Panc1 (cell line): ENCODE results near the gene CROT. TPM values are rescaled to one million over a fixed set of nuclear protein-coding genes. Genes with fewer than 3 reads are reported as not detected.

Experiments used
- ATAC-seq: fragments of 200-7000 bp; cut with Tn5 transposase; 2 replicates; pipeline ENCODE4 v1.9.1; 2020; ENCODE audit warnings: mild to moderate bottlenecking, moderate library complexity
- BruUV-seq: library from RNA; stranded (reverse); fragments of 400-500 nt; replicated peaks from 2 replicates; lab custom pipeline; 2021; lab: Mats Ljungman, UMichigan
- CTCF ChIA-PET: fragments of 300-600 bp; sonication (Branson Sonifier 250); formaldehyde crosslinking; loops from one replicate; lab custom pipeline; 2022; ENCODE audit warnings: antibody characterized with exemption; lab: Charles Lee
- POLR2A ChIA-PET: fragments of 300-600 bp; sonication (Branson Sonifier 250); formaldehyde crosslinking; loops from one replicate; lab custom pipeline; 2022; ENCODE audit warnings: antibody characterized with exemption; lab: Charles Lee
- DNase-seq: peaks from one replicate; pipeline ENCODE4 v3.0.0-alpha.2; 2010; ENCODE audit warnings: low read depth, low spot score
- H3K27ac ChIP-seq: 2 replicates; pipeline ENCODE4 v1.5.1; 2011; ENCODE audit warnings: mild to moderate bottlenecking, low read length, inconsistent platforms
- H3K27me3 ChIP-seq: fragments of 200-500 bp; sonication (Bioruptor generic); 2 replicates; pipeline ENCODE4 v1.6.0; 2014; ENCODE audit warnings: low read length, inconsistent platforms; ENCODE audit not compliant: control insufficient read depth, insufficient read depth
- H3K36me3 ChIP-seq: fragments of 200-500 bp; sonication (Bioruptor generic); 2 replicates; pipeline ENCODE4 v1.5.1; 2014; ENCODE audit warnings: inconsistent platforms, mild to moderate bottlenecking, low read length, moderate library complexity; ENCODE audit not compliant: control insufficient read depth, insufficient read depth
- H3K4me1 ChIP-seq: 2 replicates; pipeline ENCODE4 v1.5.1; 2011; ENCODE audit warnings: inconsistent platforms, mild to moderate bottlenecking, low read length, moderate library complexity; ENCODE audit not compliant: control insufficient read depth, insufficient read depth
- H3K4me3 ChIP-seq, 2 experiments: 2 replicates each; pipeline ENCODE4 v1.5.1; 2011 to 2012; ENCODE audit warnings: low read depth in 2 of 2, low read length in 2 of 2, mild to moderate bottlenecking in 2 of 2, inconsistent platforms in 1 of 2, moderate library complexity in 1 of 2
- H3K9me3 ChIP-seq: fragments of 200-500 bp; sonication (Bioruptor generic); 2 replicates; pipeline ENCODE4 v1.5.1; 2014; ENCODE audit warnings: low read depth, mild to moderate bottlenecking, inconsistent platforms, low read length, moderate library complexity; ENCODE audit not compliant: control insufficient read depth, insufficient read depth
- CTCF ChIP-seq: fragments of 450-650 bp; IDR thresholded peaks from 2 replicates; pipeline ENCODE4 v1.5.1; 2017; ENCODE audit warnings: mild to moderate bottlenecking
- POLR2AphosphoS5 ChIP-seq: IDR thresholded peaks from 2 replicates; pipeline ENCODE4 v1.6.1; 2012; ENCODE audit warnings: mild to moderate bottlenecking, low read depth, low read length, moderate library complexity
- REST ChIP-seq, 2 experiments: IDR thresholded peaks; 2 replicates each; pipeline ENCODE4 v1.6.1; 2011 to 2012; ENCODE audit warnings: low read depth in 2 of 2, control low read depth in 1 of 2, low read length in 1 of 2, mild to moderate bottlenecking in 1 of 2, moderate library complexity in 1 of 2; ENCODE audit not compliant: insufficient read depth in 1 of 2
- SIN3A ChIP-seq: IDR thresholded peaks from 2 replicates; pipeline ENCODE4 v1.6.1; 2012; ENCODE audit warnings: low read depth, mild to moderate bottlenecking, low read length, moderate library complexity, borderline replicate concordance; ENCODE audit not compliant: insufficient read depth
- TCF7L2 ChIP-seq: IDR thresholded peaks from 2 replicates; pipeline ENCODE4 v1.6.1; 2011; ENCODE audit warnings: mild to moderate bottlenecking, low read depth, low read length, inconsistent platforms
- in situ Hi-C: cut with HindIII; loops from 2 replicates; pipeline ENCODE4 v1.10.0; 2016; ENCODE audit warnings: low sequenced_read_pairs, low pct_unique_long_range_greater_than_20kb
- intact Hi-C: fragments of 100-400 bp; cut with micrococcal nuclease; formaldehyde crosslinking; loops from one replicate; pipeline ENCODE4 v1.10.0; 2022; ENCODE audit not compliant: unreplicated experiment
- total RNA-seq: library from RNA; stranded (reverse); gene quantifications from one replicate; pipeline ENCODE4 v1.2.1, GENCODE V29; 2021; ENCODE audit not compliant: unreplicated experiment

CROT gene
- total RNA-seq, 1 experiment from 2014 or later: 9.8 TPM

- Histone ChIP-seq H3K27ac (no peak overlapping the region), H3K4me1 (no peaks in the 10 kb centered on the region), H3K36me3 (no peaks in the 10 kb centered on the region), H3K9me3 (peaks cover 9% of the 10 kb centered on the region; the same call in 1 of the 2 replicates), H3K4me3 (no peak overlapping the region), H3K27me3 (no peaks in the 10 kb centered on the region)
- BruUV-seq: no TSS peak
- CTCF ChIA-PET: no interaction called here
- intact Hi-C loops (no loop called here), in situ Hi-C loops (no loop called here)
- DNase-seq (no peak), ATAC-seq (no peak)
- POLR2A ChIA-PET: no interaction called here
- no peak for TF ChIP-seq POLR2AphosphoS5
- no peak for TF ChIP-seq CTCF
- no peak for TF ChIP-seq SIN3A
- no peak for TF ChIP-seq REST (IDR thresholded peaks at IDR 0.05; ENCODE audit: insufficient read depth in 1 of 2, low read depth in 2 of 2, low read length in 1 of 2)
- no peak for TF ChIP-seq TCF7L2
Observed at GRCh38 chr7:87330316-87330715, 15.1 kb upstream of the CROT start.

GRCh38 chr7:87330942-87331341 is 14.5 kb upstream of the CROT start:
- Histone ChIP-seq H3K4me1 (no peaks in the 10 kb centered on the region), H3K27me3 (no peaks in the 10 kb centered on the region), H3K36me3 (no peaks in the 10 kb centered on the region), H3K27ac (no peak overlapping the region), H3K4me3 (no peak overlapping the region), H3K9me3 (peaks cover 9% of the 10 kb centered on the region; the same call in 1 of the 2 replicates)
- ChIA-PET CTCF (no interaction called here), POLR2A (no interaction called here)
- in situ Hi-C loops (no loop called here), intact Hi-C loops (no loop called here)
- DNase-seq (no peak), ATAC-seq (no peak)
- BruUV-seq: no TSS peak
- no peak for TF ChIP-seq REST (IDR thresholded peaks at IDR 0.05; ENCODE audit: insufficient read depth in 1 of 2, low read depth in 2 of 2, low read length in 1 of 2)
- TF ChIP-seq CTCF: no peak
- no peak for TF ChIP-seq TCF7L2
- TF ChIP-seq SIN3A: no peak
- TF ChIP-seq POLR2AphosphoS5: no peak
